ENCODE results near the gene UBE2B. TPM values are rescaled to one million over a fixed set of nuclear protein-coding genes. Genes with fewer than 3 reads are reported as not detected.
A peak's percentile ranks its signal among the peaks of the same experiment; 100 is the strongest.

The UBE2B gene
- total RNA-seq, 1 donor from 2014 or later: 258 TPM

DNA sequence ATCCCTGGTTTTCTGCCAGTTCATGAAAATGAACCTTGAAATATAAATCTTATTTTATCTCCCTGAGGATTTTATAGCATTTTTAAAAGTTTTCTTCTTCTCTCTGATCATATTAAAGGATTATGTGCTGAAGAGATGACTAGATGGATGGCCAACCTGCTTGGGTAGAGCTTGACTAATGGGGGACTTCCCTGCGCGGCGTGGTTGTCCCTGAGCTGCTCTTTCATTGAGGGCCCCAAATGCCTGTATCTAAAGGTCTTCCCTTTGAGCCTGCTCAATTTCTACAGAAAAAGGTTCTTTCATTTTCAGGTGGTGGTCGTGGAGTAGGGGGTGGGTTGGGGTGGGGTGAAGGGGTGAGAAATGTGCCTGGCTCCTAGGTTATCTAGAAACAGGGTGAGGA lies 60.8 kb downstream of the UBE2B start:
- DNase-seq (ENCODE audit: missing footprints) (no peak), ATAC-seq (no peak)
- intact Hi-C loops (cut with DNase I): no loop called here

- no peak for ATAC-seq
- intact Hi-C loops (cut with DNase I): no loop called here
- no peak for DNase-seq (ENCODE audit: missing footprints)
Measured at GRCh38 chr5:134432677-134433359, 61.4 kb downstream of the UBE2B start.

DNA sequence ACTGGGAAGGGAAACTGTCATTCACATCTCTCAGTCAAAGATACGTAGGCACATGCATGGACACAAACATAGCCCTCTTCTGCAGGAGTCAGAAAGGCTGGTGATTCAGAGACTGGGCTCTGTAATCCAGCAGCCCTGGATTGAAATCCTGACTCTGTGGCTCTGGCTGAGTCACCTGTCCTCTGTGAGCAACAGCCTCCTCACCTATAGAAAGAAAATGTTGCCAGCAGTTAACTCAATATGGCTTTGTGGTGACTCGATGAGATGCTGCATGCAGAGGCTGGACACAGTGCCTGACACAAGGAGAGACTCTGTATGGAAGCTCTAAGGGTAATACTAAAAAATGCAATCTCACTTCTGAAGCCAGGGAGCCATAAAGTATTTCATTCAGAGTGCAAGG lies 64.2 kb downstream of the UBE2B start:
- intact Hi-C loops (cut with DNase I): loop anchor here (2.0 kb wide), 1 partner anchor 19 kb away; no protein-coding TSS in a partner anchor
- no peak for ATAC-seq
- no peak for DNase-seq (ENCODE audit: missing footprints)

DNA sequence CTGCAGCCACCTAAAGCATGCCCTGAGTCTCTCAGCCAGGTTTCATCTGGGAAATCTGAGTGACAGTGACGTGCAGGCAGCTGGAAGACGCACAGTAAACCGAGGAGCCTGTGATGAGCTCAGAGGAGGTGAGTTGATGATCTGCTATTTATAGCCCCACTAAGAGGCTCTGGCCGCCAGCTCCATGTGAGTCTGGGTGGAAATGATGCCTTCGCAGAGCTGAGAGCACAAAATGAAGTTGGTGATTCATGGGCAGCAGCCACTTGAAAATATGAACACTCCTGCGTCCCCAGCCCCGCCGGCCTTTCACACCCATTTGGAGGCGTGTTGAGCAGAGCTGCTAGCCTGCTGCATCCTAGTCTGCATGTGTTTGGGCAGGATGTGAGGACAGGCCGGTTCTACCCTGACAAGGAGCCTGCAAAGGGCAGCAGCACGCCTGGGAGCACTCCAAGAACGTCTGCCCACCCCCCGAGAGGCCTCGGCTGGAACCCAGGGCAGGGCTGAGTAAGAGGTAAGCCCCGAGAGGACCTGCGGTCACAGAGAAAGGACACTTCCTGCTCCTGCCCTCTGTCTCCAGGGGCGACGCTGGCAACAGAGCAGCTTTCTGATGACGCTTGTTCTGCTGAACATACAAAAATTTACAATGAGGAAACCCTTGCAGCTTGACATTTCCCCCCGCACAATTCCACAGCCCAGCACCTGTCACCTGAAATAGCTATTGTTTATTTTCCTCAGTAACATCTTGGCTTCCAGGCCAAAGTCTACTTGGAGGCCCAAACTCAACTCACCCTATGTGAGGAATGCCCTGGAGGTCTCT lies 65.4 kb downstream of the UBE2B start:
- peak; percentile 82 for DNase-seq (ENCODE audit: missing footprints)
- intact Hi-C loops (cut with DNase I): no loop called here
- ATAC-seq: peak; percentile 73

DNA sequence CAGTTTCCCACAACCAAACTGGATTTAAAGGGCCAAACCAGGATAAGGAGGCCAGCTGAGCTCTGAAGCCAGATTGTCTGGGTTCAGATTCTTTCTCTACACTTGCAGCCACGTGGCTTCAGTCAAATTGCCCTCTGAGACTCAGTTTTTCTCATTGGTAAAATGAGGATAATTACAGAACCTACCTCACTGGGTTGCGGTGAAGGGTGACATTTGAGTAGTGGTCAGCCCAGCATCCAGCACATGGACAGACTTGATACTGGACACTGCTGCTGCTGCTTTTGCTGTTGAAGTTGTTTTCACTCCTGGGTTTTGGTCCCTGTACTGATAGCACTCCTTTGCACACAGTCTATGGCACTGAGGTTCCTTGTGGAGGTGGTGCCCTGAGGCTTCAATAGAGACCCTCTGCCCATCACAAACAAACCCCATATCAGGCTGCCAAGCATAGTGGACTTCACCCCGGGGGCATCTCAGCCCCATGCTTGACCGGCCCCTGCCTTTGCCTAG lies 66.0 kb downstream of the UBE2B start:
- ATAC-seq (no peak), DNase-seq (ENCODE audit: missing footprints) (no peak)
- intact Hi-C loops (cut with DNase I): no loop called here

- intact Hi-C loops (cut with DNase I): loop anchor here (2.0 kb wide), 1 partner anchor 27 kb away; the partner anchor contains the start of gene CDKN2AIPNL
- no peak for DNase-seq (ENCODE audit: missing footprints)
- no peak for ATAC-seq
Measured at GRCh38 chr5:134437847-134438581, 66.6 kb downstream of the UBE2B start.

GRCh38 chr5:134438721-134439123 lies 67.4 kb downstream of the UBE2B start:
- ATAC-seq: peak; percentile 6
- intact Hi-C loops (cut with DNase I): loop anchor here (1.0 to 2.0 kb wide), 3 partner anchors 28 to 89 kb away; partner anchors contain the start of gene CDKN2AIPNL

DNA sequence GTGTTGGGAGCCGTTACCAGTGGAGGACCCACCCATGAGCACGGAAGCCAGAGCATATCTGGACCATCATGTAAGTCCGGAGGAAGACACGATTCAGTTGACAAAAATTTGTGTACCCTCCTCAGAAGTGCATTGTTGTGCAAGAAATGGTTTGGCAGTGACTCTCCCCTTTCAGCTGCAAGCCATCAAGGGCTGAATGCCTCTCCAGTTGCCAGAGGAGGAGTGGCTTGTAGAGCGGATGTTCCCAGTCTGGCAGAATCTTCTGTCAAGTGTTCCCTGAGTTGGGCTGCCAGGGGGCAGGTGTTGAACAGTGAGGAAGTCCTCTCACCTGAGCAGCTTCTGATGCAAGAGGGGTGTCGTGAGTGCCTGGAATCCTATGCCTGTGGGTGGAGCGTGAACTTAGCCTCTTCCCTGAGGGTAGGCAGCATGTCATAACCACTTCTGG lies 67.9 kb downstream of the UBE2B start:
- peak; percentile 77 for DNase-seq (ENCODE audit: missing footprints)
- intact Hi-C loops (cut with DNase I): loop anchor here (1.0 to 2.0 kb wide), 3 partner anchors 27 to 88 kb away; partner anchors contain the start of gene CDKN2AIPNL
- peak; percentile 84 for ATAC-seq

More at GRCh38 chr5:134438721-134439123, 67.4 kb downstream of the UBE2B start:
- DNase-seq (ENCODE audit: missing footprints): no peak

GRCh38 chr5:134440201-134440755 lies 68.9 kb downstream of the UBE2B start:
- intact Hi-C loops (cut with DNase I): no loop called here
- DNase-seq (ENCODE audit: missing footprints): no peak
- no peak for ATAC-seq

Other genes with a start within 250 kb of the UBE2B start
- gene SKP1, start 194.6 kb upstream of the UBE2B start, total RNA-seq: 458 TPM
- 149 TPM for gene PPP2CA, start 145.5 kb upstream of the UBE2B start, total RNA-seq
- gene CDKL3, start 4.4 kb upstream of the UBE2B start, total RNA-seq: 4.7 TPM
- gene CDKN2AIPNL, start 40.3 kb downstream of the UBE2B start, total RNA-seq: 45.7 TPM
- gene JADE2, start 154.1 kb downstream of the UBE2B start, total RNA-seq: 24.6 TPM